Head of caudate nucleus (tissue), 42 donors: ENCODE results near the gene MED31.
A peak's percentile ranks its signal among the peaks of the same experiment; 100 is the strongest.
"Not testable (repeated sequence)": the region's sequence is repeated elsewhere in the genome, so short reads cannot be mapped to it uniquely, and the experiment has no call there.

Experiments used
- DNase-seq, 42 donors: peaks; one replicate each; pipeline versions ENCODE4 v3.0.0 to v3.0.0-alpha.2; 2020 to 2021; ENCODE audit warnings: mixed read lengths in 7 of 42
- intact Hi-C: fragments of 100-400 bp; cut with DNase I; formaldehyde crosslinking; loops from one replicate; pipeline ENCODE4 v1.15.0; 2022

MED31 gene

GRCh38 chr17:6679241-6679640 is 27.8 kb upstream of the MED31 start:
- no peak for DNase-seq
- intact Hi-C loops: no loop called here

- intact Hi-C loops: no loop called here
- no peak for DNase-seq
These were observed 26.5 kb upstream of the MED31 start for GRCh38 chr17:6677946-6678345.

DNA sequence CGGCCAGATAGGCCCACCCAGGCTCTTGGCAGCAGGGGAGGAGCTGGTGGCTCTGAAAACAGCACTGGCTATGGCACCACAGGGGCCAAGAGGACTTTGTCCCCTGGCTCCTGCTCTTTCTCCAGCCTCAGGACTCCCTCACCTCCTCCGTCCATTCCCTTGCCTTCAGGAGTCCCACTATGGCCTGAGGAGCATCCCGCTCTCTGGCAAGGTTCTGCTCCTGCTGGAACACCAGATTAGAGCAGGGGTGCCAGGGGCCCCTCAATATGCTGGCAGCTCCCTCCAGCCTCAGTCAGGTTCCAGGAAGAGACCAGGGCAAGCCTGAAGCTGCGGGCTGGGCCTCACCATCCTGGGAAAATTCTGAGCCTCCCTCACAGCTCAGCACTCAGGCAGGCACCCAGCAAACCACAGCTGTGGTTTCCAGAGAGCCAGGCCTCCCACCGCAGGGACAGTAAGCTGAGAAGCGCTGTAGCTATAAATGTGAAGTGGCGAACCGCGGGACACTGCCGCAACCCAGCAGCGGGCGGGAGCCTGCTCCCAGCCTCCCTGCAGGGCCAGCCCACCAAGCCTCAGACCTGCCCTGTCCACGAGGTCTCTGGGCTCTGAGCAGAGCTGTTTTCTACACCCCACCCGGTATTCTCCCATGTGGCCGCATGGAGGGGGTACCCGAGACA is 25.9 kb upstream of the MED31 start:
- DNase-seq: no peak
- intact Hi-C loops: no loop called here

GRCh38 chr17:6676802-6677157 is 25.4 kb upstream of the MED31 start:
- no peak for DNase-seq
- intact Hi-C loops: no loop called here

DNA sequence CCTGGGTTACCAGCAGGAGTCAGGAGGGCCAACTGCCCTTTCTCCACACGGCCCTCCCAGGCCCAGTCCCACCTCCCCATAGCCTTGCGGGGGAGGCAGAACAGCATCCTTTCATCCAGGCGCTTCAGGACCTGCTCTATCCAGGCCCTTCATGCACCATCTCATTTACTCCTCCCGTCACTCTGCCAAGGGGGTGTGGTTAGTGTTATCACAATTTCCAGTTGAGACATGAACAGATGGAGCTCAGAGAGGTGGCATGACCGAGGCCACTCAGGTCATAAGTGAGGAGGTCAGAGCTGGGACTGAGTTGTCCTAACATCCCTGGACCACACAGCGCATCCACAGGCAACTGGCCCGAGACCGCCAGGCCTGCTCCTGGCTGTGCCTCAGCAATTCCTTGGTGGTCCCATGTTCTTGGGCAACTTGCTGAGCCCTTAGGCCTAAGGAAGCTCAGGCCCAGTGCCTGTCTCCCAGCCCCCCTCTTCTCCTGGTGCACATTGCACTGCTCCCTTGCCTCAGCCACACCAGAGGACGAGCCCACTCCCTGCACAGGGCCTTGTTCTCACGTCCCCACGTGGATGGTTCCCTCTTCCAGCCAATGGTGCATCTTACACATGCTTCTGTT is 23.9 kb upstream of the MED31 start:
- intact Hi-C loops: no loop called here
- no peak for DNase-seq

- no peak for DNase-seq
- intact Hi-C loops: no loop called here
These were observed 23.2 kb upstream of the MED31 start for GRCh38 chr17:6674586-6674985.

GRCh38 chr17:6671431-6671830 is 20.0 kb upstream of the MED31 start:
- intact Hi-C loops: no loop called here
- DNase-seq: peak in 1 of 42 donors; percentile 18

DNA sequence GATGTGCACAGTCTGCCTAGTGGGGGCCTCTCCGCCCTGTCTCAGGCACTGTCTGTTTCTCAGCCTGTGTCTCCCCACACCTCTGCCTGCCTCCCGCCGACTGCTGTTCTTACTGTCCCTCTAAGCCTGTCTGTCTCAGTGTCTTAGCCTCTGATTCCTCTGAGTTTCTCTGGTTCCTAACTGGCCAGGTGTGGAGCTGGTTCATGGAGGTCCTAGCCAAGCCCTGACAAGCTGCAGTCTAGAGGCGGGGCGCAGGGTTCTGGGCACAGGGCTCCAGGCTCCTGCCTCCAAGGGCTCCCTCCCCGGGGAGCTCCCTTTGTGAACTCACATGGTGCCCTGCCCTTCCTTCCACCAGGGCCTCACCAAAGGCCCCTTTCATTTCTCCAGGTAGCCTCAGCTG is 19.6 kb upstream of the MED31 start:
- DNase-seq: peak in 1 of 42 donors; percentile 8
- intact Hi-C loops: no loop called here

DNA sequence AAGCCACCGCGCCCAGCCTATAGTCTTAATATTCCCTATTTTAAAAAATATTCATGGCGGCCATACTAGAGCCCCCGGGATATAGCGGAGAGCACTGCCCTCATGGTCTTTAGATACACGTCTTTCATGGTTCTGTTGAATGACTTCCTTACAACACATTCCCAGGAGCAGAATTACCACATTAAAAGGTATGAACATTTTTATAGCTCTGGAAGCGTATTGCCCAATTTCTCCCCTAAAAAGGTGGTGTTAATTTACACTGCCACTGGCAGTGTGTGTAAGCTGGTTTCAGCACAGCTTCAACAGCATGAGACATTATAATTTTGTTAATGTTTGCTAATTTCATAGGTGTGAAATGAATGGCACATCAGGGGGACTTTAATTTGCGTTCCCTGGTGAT is 19.2 kb upstream of the MED31 start:
- intact Hi-C loops: no loop called here

GRCh38 chr17:6669479-6670212 is 18.2 kb upstream of the MED31 start:
- peak in 2 of 42 donors; percentile 16 to 34 for DNase-seq
- intact Hi-C loops: no loop called here

More for the DNA sequence above, 19.2 kb upstream of the MED31 start:
- no peak for DNase-seq

- DNase-seq: peak in 1 of 42 donors; percentile 27
- intact Hi-C loops: no loop called here
These were observed 17.5 kb upstream of the MED31 start for GRCh38 chr17:6668727-6669425.

DNA sequence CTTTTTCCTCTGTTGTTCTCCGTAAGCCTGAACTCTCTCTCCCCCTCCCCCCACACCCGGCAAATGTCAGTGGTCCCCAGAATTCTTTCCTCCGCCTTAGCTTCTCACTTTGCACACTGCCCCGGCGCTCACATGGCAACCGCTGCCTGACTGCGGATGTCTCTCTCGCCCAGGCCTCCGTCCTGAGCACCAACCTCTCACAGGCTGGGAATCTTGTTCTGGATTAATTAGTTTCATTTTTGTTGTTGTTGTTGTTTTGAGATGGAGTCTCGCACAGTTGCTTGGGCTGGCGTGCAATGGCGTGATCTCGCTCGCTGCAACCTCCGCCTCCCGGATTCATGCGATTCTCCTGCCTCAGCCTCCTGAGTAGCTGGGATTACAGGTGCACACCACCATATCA is 16.8 kb upstream of the MED31 start:
- intact Hi-C loops: no loop called here
- no peak for DNase-seq

DNA sequence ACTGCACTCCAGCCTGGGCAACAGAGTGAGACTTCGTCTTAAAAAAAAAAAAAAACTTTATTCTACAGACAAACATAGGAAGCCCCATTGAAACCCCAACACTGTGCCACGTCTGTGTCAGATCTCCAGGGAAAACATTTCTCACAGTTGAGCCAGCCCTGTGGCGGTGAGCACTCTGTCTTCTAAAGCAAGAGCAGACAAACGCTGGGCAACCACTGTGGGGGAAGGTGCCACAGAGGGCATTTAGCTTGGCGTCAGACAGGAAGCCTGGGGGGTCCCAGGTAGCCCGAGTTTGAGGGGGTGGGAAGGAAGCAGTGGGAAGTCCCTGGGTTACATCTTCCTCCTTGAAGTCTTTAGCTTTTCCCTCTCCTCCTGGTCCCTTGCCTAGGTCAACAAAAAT is 16.1 kb upstream of the MED31 start:
- DNase-seq: no peak
- intact Hi-C loops: no loop called here

DNA sequence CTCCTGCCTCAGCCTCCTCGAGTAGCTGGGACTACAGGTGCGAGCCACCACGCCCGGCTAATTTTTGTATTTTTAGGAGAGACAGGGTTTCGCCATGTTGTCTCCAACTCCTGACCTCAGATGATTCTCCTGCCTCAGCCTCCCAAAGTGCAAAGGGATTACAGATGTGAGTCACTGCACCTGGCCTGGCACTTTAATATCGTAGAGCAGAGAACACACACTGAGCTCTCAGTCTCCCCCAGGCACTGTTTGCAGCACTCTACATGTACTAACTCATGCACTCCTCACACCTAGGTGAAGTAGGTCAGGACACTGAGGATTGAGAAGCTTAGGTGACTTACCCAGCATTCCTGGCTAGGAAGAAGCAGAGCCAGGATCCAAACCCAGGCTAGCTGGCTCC is 15.2 kb upstream of the MED31 start:
- DNase-seq: peak in 1 of 42 donors; percentile 11
- intact Hi-C loops: no loop called here

- DNase-seq: peak; percentile 41 to 88 (median 72)
- intact Hi-C loops: no loop called here
These were observed 14.7 kb upstream of the MED31 start for GRCh38 chr17:6666077-6666521.

DNA sequence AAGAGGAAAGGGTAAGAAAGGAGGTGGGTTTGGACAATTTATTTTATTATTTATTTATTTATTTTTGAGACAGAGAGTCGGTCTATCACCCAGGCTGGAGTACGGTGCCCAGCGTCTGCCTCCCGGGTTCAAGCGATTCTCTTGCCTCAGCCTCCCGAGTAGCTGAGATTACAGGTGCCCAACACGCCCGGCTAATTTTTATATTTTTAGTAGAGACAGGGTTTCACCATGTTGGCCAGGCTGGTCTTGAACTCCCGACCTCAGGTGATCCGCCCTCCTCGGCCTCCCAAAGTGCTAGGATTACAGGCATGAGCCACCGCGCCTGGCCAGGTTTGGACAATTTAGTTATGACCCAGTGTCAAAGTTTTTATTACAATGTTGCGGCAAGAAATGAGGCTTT is 11.8 kb upstream of the MED31 start:
- intact Hi-C loops, DNase-seq: not testable (repeated sequence)

GRCh38 chr17:6661464-6661848 is 10.1 kb upstream of the MED31 start:
- DNase-seq: peak in 1 of 42 donors; percentile 15
- intact Hi-C loops: no loop called here

DNA sequence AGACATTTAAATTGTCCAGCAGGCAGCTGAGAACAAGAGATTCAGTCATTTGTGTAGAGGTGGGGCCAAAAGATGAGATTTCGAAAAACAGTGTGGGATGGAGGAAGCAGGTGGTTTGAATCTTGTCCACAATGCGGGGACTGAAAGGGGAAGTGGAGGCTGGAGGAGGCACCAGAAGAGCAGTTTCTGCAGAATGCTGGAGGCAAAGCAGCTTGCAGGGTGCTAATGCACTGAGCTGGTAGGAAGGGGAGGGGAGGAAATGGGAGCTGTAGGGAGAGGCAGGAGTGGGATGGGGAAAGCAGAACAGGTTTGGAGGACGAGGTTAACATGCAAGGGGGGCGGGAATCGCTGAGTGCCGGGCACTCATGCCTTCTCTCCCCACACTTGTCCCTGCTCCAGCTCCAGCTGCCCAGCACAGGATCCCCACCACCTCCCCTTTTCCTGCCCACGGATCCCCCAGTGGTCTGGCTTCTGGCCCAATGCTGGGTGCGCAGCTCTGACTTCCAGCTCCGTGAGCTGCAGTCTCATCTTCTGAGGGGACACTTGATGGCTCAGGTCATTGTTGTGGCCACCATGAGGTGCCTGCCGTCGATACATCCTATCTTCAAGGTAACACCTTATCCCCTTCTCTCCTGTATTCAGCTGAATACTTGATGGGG is 9.5 kb upstream of the MED31 start:
- intact Hi-C loops: no loop called here
- DNase-seq: peak in 16 of 42 donors; percentile 23 to 70 (median 48)

DNA sequence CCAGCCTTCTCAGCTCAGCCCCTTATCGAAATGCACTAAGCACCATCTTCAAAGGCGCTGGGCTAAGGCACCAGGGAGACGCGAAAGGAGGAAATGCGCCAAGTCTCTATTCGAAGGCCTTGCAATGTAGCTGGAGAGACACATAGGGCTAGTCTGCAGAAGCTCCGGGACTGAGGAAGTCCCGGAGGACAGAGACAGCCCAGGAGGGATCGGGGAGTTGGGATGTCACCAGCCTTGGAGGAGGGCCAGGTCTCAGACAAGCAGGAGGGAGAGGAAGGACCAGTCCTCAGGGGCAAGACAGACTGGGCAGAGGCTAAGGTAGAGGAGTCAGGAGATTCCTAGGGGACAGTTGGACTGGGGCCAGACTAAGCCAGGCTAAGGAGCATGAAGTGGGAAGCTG is 8.7 kb upstream of the MED31 start:
- intact Hi-C loops: no loop called here
- DNase-seq: no peak
